NCI-H510A (cell line): ENCODE data around the gene NRXN2.
"Not testable (repeated sequence)": the region's sequence is repeated elsewhere in the genome, so short reads cannot be mapped to it uniquely, and the experiment has no call there.

Experiments
- DNase-seq: peaks from one replicate; lab custom pipeline; 2025; lab: John Stamatoyannopoulos, UW

NRXN2 gene

GRCh38 chr11:64674774-64675173 is 48.2 kb downstream of the NRXN2 start:
- DNase-seq = no peak

- DNase-seq = no peak
Measured at GRCh38 chr11:64673279-64673678, 49.7 kb downstream of the NRXN2 start.

- no peak for DNase-seq
Measured at GRCh38 chr11:64672875-64673274, 50.1 kb downstream of the NRXN2 start.

- DNase-seq = no peak
Measured at GRCh38 chr11:64670975-64671374, 52.0 kb downstream of the NRXN2 start.

GRCh38 chr11:64667154-64667745 is 55.7 kb downstream of the NRXN2 start:
- no peak for DNase-seq

GRCh38 chr11:64665411-64665821 is 57.6 kb downstream of the NRXN2 start:
- no peak for DNase-seq

GRCh38 chr11:64664236-64664870 is 58.6 kb downstream of the NRXN2 start:
- not testable (repeated sequence) for DNase-seq

GRCh38 chr11:64663656-64664055 is 59.3 kb downstream of the NRXN2 start:
- no peak for DNase-seq

- DNase-seq = no peak
Measured at GRCh38 chr11:64661614-64662013, 61.4 kb downstream of the NRXN2 start.

- DNase-seq = no peak
Measured at GRCh38 chr11:64661146-64661545, 61.9 kb downstream of the NRXN2 start.

- DNase-seq = no peak
Measured at GRCh38 chr11:64660706-64661105, 62.3 kb downstream of the NRXN2 start.

- no peak for DNase-seq
Measured at GRCh38 chr11:64660205-64660604, 62.8 kb downstream of the NRXN2 start.

- no peak for DNase-seq
Measured at GRCh38 chr11:64659417-64660144, 63.4 kb downstream of the NRXN2 start.

GRCh38 chr11:64658265-64658664 is 64.7 kb downstream of the NRXN2 start:
- DNase-seq = no peak

GRCh38 chr11:64656862-64657261 is 66.1 kb downstream of the NRXN2 start:
- no peak for DNase-seq

GRCh38 chr11:64655941-64656601 is 66.9 kb downstream of the NRXN2 start:
- no peak for DNase-seq

GRCh38 chr11:64654958-64655541 is 67.9 kb downstream of the NRXN2 start:
- no peak for DNase-seq

- no peak for DNase-seq
Measured at GRCh38 chr11:64654439-64654838, 68.6 kb downstream of the NRXN2 start.

GRCh38 chr11:64653388-64653973 is 69.5 kb downstream of the NRXN2 start:
- no peak for DNase-seq

GRCh38 chr11:64652586-64653387 is 70.2 kb downstream of the NRXN2 start:
- peak; percentile 21 for DNase-seq

- no peak for DNase-seq
Measured at GRCh38 chr11:64650923-64651523, 72.0 kb downstream of the NRXN2 start.
